CD4-positive, CD25-positive, alpha-beta regulatory T cell (primary cell): ENCODE measurements around the gene CDH12. TPM values are rescaled to one million over a fixed set of nuclear protein-coding genes. Genes with fewer than 3 reads are reported as not detected.

Source experiments
- ATAC-seq, 2 donors: fragments of 150-1000 bp; cut with Tn5 transposase; one replicate each; pipeline ENCODE4 v1.10.0; 2021; ENCODE audit warnings: low read depth in 2 of 2, moderate number of reproducible peaks in 2 of 2, moderate library complexity in 1 of 2
- DNase-seq, 3 donors: peaks; one replicate each; pipeline versions ENCODE4 v3.0.0 to v3.0.0-alpha.2; 2012 to 2022; ENCODE audit warnings: mixed read lengths in 1 of 3
- H3K27ac ChIP-seq: one replicate; pipeline ENCODE4 v1.7.0; 2013; ENCODE audit warnings: mild to moderate bottlenecking, low read length; ENCODE audit not compliant: insufficient read depth, poor library complexity, severe bottlenecking
- H3K27me3 ChIP-seq: one replicate; pipeline ENCODE4 v1.7.0; 2013; ENCODE audit warnings: low read length; ENCODE audit not compliant: control insufficient read depth, insufficient read depth
- H3K36me3 ChIP-seq: one replicate; pipeline ENCODE4 v1.7.0; 2013; ENCODE audit warnings: mild to moderate bottlenecking, low read length, moderate library complexity; ENCODE audit not compliant: control insufficient read depth, insufficient read depth
- H3K4me1 ChIP-seq: 2 replicates; pipeline ENCODE4 v1.7.0; 2013; ENCODE audit warnings: mild to moderate bottlenecking, low read length; ENCODE audit not compliant: insufficient read depth, control insufficient read depth, poor library complexity, severe bottlenecking
- H3K4me3 ChIP-seq: one replicate; pipeline ENCODE4 v1.7.0; 2013; ENCODE audit warnings: low read depth, mild to moderate bottlenecking, low read length, moderate library complexity
- H3K9me3 ChIP-seq, 2 experiments: 1 replicate in 1 of 2; 2 replicates in 1 of 2; pipeline ENCODE4 v1.7.0; 2013; ENCODE audit warnings: low read length in 2 of 2, mild to moderate bottlenecking in 1 of 2, moderate library complexity in 1 of 2; ENCODE audit not compliant: control insufficient read depth in 2 of 2
- H3K27ac Mint-ChIP-seq, 3 donors: one replicate each; pipeline ENCODE4 v1.8.0; 2020 to 2022; ENCODE audit warnings: mild to moderate bottlenecking in 3 of 3, mixed read lengths in 3 of 3, moderate library complexity in 2 of 3
- H3K27me3 Mint-ChIP-seq: one replicate; pipeline ENCODE4 v1.8.0; 2022; ENCODE audit warnings: mild to moderate bottlenecking, mixed read lengths
- H3K36me3 Mint-ChIP-seq: one replicate; pipeline ENCODE4 v1.8.0; 2020; ENCODE audit warnings: mixed read lengths
- H3K4me1 Mint-ChIP-seq, 4 donors: one replicate each; pipeline ENCODE4 v1.8.0; 2020 to 2022; ENCODE audit warnings: mixed read lengths in 4 of 4, mild to moderate bottlenecking in 1 of 4
- H3K4me3 Mint-ChIP-seq, 4 donors: one replicate each; pipeline ENCODE4 v1.8.0; 2020 to 2022; ENCODE audit warnings: mild to moderate bottlenecking in 4 of 4, mixed read lengths in 4 of 4, moderate library complexity in 3 of 4
- H3K9me3 Mint-ChIP-seq, 7 donors: one replicate each; pipeline ENCODE4 v1.8.0; 2020 to 2022; ENCODE audit warnings: mixed read lengths in 7 of 7, mild to moderate bottlenecking in 3 of 7, moderate library complexity in 2 of 7
- polyA plus RNA-seq, 4 donors: library from polyadenylated mRNA; unstranded; fragments of 300-500 nt; fragmentation: Illumina TruSeq; gene quantifications; one replicate each; pipeline ENCODE4 v1.2.3, GENCODE V29; 2021
- total RNA-seq: library from RNA; stranded (reverse); gene quantifications from one replicate; pipeline ENCODE4 v1.2.3, GENCODE V29; 2022

Gene CDH12
- total and polyA plus RNA-seq, 5 donors from 2014 or later = not detected

DNA sequence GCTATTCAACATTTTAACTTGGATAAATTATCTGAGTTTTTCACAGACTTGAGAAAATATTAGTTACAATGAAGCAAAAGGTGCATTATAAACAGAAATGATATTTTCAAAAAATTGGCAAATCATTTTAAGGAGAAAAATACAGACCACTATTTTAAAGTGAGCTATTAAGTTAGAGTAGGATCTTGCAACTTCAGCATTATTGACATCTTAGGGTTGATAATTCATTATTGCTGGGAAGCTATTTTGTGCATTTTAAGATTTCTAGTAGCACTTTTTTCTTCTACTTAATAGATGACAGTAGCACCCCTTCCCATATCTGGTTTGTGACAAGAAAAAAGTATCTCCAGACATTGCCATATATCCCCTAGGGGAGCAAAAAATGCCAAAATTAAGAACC lies 774.1 kb downstream of the CDH12 start:
- no peak overlapping the region for H3K27ac Mint-ChIP-seq
- H3K36me3 Mint-ChIP-seq = no peaks in the 10 kb centered on the region
- H3K4me3 ChIP-seq = no peak overlapping the region
- DNase-seq = no peak
- no peaks in the 10 kb centered on the region for H3K27me3 ChIP-seq
- no peaks in the 10 kb centered on the region for H3K36me3 ChIP-seq
- peaks cover 0 to 2% of the 10 kb centered on the region in 2 experiments for H3K9me3 ChIP-seq
- peaks cover 2% of the 10 kb centered on the region for H3K27me3 Mint-ChIP-seq
- no peaks in the 10 kb centered on the region for H3K4me1 Mint-ChIP-seq
- no peak overlapping the region for H3K27ac ChIP-seq
- no peak overlapping the region for H3K4me3 Mint-ChIP-seq
- ATAC-seq = no peak
- peaks cover 0 to 10% (median 4%) of the 10 kb centered on the region in 7 donors for H3K9me3 Mint-ChIP-seq
- no peaks in the 10 kb centered on the region for H3K4me1 ChIP-seq

GRCh38 chr5:22076586-22076985 lies 776.6 kb downstream of the CDH12 start:
- DNase-seq = no peak
- H3K4me1 ChIP-seq = no peaks in the 10 kb centered on the region
- no peak for ATAC-seq
- H3K36me3 ChIP-seq = no peaks in the 10 kb centered on the region
- Mint-ChIP-seq H3K36me3 (no peaks in the 10 kb centered on the region), H3K27me3 (peaks cover 4% of the 10 kb centered on the region), H3K27ac (no peak overlapping the region), H3K4me1 (no peaks in the 10 kb centered on the region), H3K9me3 (peaks cover 3 to 14% (median 8%) of the 10 kb centered on the region in 7 donors), H3K4me3 (no peak overlapping the region)
- H3K9me3 ChIP-seq = peaks cover 0 to 2% of the 10 kb centered on the region in 2 experiments
- no peak overlapping the region for H3K4me3 ChIP-seq
- no peaks in the 10 kb centered on the region for H3K27me3 ChIP-seq
- H3K27ac ChIP-seq = no peak overlapping the region

DNA sequence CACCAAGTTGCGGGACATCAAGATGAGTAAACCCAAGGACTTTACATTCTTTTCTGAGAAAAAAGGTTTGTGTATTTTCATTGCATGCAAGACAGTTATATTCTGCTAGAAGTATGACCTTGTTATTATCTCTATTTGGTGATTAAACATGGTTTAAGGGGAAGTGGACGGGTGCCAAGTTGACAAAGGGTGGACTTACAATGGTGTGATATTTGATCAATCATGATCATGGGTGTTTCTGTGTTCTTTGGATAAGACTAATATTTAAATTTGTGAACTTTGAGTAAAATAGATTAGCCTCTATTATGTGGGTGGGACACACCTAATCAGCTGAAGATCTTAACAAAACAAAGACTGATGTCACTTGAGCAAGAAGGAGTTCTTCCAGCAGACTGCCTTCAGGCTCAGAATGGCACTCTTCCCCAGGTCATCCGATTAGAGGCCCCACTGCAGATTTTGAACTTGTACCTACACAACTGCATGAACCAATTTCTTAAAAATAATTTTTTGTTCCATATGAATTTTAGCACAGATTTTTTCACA lies 782.9 kb downstream of the CDH12 start:
- Histone ChIP-seq H3K27ac (no peak overlapping the region), H3K9me3 (peaks cover 2 to 5% of the 10 kb centered on the region in 2 experiments), H3K4me1 (no peaks in the 10 kb centered on the region), H3K4me3 (no peak overlapping the region), H3K27me3 (no peaks in the 10 kb centered on the region), H3K36me3 (no peaks in the 10 kb centered on the region)
- ATAC-seq (no peak), DNase-seq (no peak)
- Mint-ChIP-seq H3K27ac (no peak overlapping the region), H3K36me3 (no peaks in the 10 kb centered on the region), H3K27me3 (peaks cover 4% of the 10 kb centered on the region), H3K9me3 (peaks cover 4 to 26% (median 12%) of the 10 kb centered on the region in 7 donors), H3K4me3 (no peak overlapping the region), H3K4me1 (no peaks in the 10 kb centered on the region)

- Mint-ChIP-seq H3K36me3 (no peaks in the 10 kb centered on the region), H3K27ac (no peak overlapping the region), H3K4me1 (no peaks in the 10 kb centered on the region), H3K9me3 (peaks cover 0 to 18% (median 11%) of the 10 kb centered on the region in 7 donors), H3K4me3 (no peak overlapping the region), H3K27me3 (no peaks in the 10 kb centered on the region)
- Histone ChIP-seq H3K9me3 (peaks cover 2 to 5% of the 10 kb centered on the region in 2 experiments), H3K4me3 (no peak overlapping the region), H3K4me1 (no peaks in the 10 kb centered on the region), H3K27me3 (no peaks in the 10 kb centered on the region), H3K27ac (no peak overlapping the region), H3K36me3 (no peaks in the 10 kb centered on the region)
- ATAC-seq (no peak), DNase-seq (no peak)
Measured at GRCh38 chr5:22063717-22064116, 789.4 kb downstream of the CDH12 start.

DNA sequence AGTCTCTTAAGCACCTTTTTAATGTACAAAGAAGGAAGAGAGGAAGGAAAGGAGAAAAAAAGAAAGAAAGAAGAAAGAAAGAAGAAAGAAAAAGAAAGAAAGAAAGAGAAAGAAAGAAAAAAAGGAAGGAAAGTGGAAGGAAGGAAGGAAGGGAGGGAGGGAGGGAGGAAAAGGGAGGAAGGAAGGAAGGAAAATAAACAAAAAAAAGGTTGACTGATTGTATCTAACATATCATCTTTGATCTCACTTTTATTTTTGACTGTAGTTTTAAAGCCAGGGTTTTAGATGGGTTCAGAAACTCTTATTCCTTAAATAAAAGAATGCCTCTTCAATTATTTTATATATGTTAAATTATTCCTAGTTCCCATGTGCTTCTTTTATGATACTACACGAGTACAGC lies 794.5 kb downstream of the CDH12 start:
- H3K9me3 Mint-ChIP-seq = peaks cover 0 to 28% (median 7%) of the 10 kb centered on the region in 7 donors
- H3K9me3 ChIP-seq = peaks cover 0 to 3% of the 10 kb centered on the region in 2 experiments
- H3K36me3 Mint-ChIP-seq = no peaks in the 10 kb centered on the region
- no peak overlapping the region for H3K27ac Mint-ChIP-seq
- no peaks in the 10 kb centered on the region for H3K4me1 Mint-ChIP-seq
- H3K27me3 Mint-ChIP-seq = no peaks in the 10 kb centered on the region
- H3K27me3 ChIP-seq = no peaks in the 10 kb centered on the region
- H3K27ac ChIP-seq = no peak overlapping the region
- DNase-seq (no peak), ATAC-seq (no peak)
- H3K36me3 ChIP-seq = no peaks in the 10 kb centered on the region
- no peak overlapping the region for H3K4me3 Mint-ChIP-seq
- no peak overlapping the region for H3K4me3 ChIP-seq
- H3K4me1 ChIP-seq = no peaks in the 10 kb centered on the region

DNA sequence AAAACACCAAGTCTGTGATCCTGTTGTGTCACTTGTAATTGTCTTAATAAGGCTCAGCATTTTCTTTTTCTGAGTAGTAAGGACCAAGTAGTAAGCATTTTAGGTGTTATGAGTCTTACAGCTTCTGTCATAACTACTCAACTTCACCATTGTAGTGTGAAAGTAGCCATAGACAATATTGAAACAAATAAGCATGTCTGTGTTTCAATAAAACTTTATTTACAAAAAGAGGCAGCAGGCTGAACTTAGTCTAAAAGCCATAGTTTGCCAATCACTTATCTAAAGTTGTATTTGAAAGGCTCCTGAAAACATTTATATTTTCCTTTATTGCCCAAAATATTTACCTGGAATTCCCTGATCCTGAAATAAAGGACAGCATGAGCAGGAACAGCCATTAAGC lies 796.1 kb downstream of the CDH12 start:
- Histone ChIP-seq H3K4me3 (no peak overlapping the region), H3K36me3 (no peaks in the 10 kb centered on the region), H3K4me1 (no peaks in the 10 kb centered on the region), H3K27me3 (no peaks in the 10 kb centered on the region), H3K9me3 (peaks cover 0 to 3% of the 10 kb centered on the region in 2 experiments), H3K27ac (no peak overlapping the region)
- no peaks in the 10 kb centered on the region for H3K4me1 Mint-ChIP-seq
- DNase-seq = no peak
- H3K27me3 Mint-ChIP-seq = no peaks in the 10 kb centered on the region
- no peak overlapping the region for H3K4me3 Mint-ChIP-seq
- H3K27ac Mint-ChIP-seq = no peak overlapping the region
- no peaks in the 10 kb centered on the region for H3K36me3 Mint-ChIP-seq
- no peak for ATAC-seq
- peaks cover 0 to 26% (median 7%) of the 10 kb centered on the region in 7 donors for H3K9me3 Mint-ChIP-seq

DNA sequence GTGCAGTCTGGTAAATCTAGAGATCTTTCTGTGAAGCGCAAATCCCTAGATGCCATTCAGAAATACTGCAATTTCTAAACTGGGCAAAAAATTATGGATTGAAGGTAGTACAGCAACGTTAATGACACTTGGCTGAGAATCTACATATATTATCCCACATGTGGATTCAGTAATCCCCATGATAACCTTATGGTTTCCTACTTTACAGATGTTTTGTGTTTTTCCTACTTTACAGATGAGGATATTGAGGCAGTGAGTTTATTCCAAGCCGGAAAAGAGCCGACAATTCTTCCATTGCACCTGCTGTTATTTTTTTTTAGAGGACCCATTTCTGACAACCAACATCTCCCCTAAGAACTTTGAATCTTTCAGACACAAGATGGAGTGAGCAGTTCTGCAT lies 796.5 kb downstream of the CDH12 start:
- Histone ChIP-seq H3K9me3 (peaks cover 0 to 3% of the 10 kb centered on the region in 2 experiments), H3K36me3 (no peaks in the 10 kb centered on the region), H3K4me3 (no peak overlapping the region), H3K27me3 (no peaks in the 10 kb centered on the region), H3K27ac (no peak overlapping the region), H3K4me1 (no peaks in the 10 kb centered on the region)
- DNase-seq (no peak), ATAC-seq (no peak)
- H3K27ac Mint-ChIP-seq = no peak overlapping the region
- H3K4me3 Mint-ChIP-seq = no peak overlapping the region
- peaks cover 0 to 23% (median 6%) of the 10 kb centered on the region in 7 donors for H3K9me3 Mint-ChIP-seq
- H3K4me1 Mint-ChIP-seq = no peaks in the 10 kb centered on the region
- no peaks in the 10 kb centered on the region for H3K27me3 Mint-ChIP-seq
- H3K36me3 Mint-ChIP-seq = no peaks in the 10 kb centered on the region

GRCh38 chr5:22053195-22053594 lies 799.9 kb downstream of the CDH12 start:
- Histone ChIP-seq H3K27me3 (no peaks in the 10 kb centered on the region), H3K36me3 (no peaks in the 10 kb centered on the region), H3K4me3 (no peak overlapping the region), H3K27ac (no peak overlapping the region), H3K9me3 (peaks cover 0 to 3% of the 10 kb centered on the region in 2 experiments), H3K4me1 (no peaks in the 10 kb centered on the region)
- ATAC-seq (no peak), DNase-seq (no peak)
- H3K9me3 Mint-ChIP-seq = peaks cover 7 to 21% (median 8%) of the 10 kb centered on the region in 7 donors
- H3K4me1 Mint-ChIP-seq = no peaks in the 10 kb centered on the region
- H3K27ac Mint-ChIP-seq = no peak overlapping the region
- H3K36me3 Mint-ChIP-seq = no peaks in the 10 kb centered on the region
- no peak overlapping the region for H3K4me3 Mint-ChIP-seq
- H3K27me3 Mint-ChIP-seq = no peaks in the 10 kb centered on the region
